Measurements from ENCODE around the gene PLPP3.

PLPP3 gene

DNA sequence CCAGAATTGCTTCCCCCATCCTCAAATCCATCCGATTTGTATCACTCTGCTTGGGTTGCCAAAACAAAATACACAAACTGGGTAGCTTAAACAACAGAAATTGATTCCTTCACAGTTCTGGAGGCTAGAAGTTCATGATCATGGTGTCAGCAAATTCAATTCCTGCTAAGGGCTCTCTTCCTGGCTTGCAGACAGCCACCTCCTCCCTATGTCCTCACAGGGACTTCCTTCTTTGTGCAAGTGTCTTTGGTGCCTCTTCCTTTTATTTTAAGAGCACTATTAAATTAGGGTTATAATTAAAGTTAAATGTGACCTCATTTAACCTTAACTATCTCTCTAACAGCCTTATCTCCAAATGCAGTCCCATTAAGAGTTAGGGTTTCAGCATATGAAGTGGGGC is 112.8 kb downstream of the PLPP3 start:
- H3K36me3 Mint-ChIP-seq (ENCODE audit: low read depth) = no peaks in the 10 kb centered on the region
- no peaks in the 10 kb centered on the region for H3K27me3 Mint-ChIP-seq (ENCODE audit: low read depth)
- no peak overlapping the region for H3K27ac Mint-ChIP-seq
- no peaks in the 10 kb centered on the region for H3K9me3 Mint-ChIP-seq
- no peaks in the 10 kb centered on the region for H3K4me1 Mint-ChIP-seq (ENCODE audit: low read depth)
- no peak overlapping the region for H3K4me3 Mint-ChIP-seq

DNA sequence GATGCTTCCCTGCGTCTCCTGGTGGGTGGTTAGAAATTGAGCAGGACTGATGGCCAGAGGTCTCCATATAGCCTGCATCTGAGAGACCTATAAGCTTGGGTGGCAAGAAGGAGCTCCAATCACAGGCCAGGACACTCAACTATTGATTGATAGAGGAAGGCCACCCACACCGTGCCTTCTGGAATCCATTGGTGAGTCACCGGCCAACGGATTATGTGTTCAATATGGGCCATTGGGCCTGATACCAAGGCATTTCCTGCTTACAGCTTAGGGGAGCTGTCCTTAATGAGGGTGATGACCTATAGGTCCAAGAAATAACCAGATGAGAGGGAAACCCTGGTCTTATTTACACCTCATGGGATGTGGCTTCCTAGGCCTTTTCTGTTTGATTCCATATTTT is 115.1 kb downstream of the PLPP3 start:
- Mint-ChIP-seq H3K36me3 (ENCODE audit: low read depth) (no peaks in the 10 kb centered on the region), H3K4me3 (no peak overlapping the region), H3K9me3 (no peaks in the 10 kb centered on the region), H3K27me3 (ENCODE audit: low read depth) (no peaks in the 10 kb centered on the region), H3K4me1 (ENCODE audit: low read depth) (no peaks in the 10 kb centered on the region), H3K27ac (no peak overlapping the region)

DNA sequence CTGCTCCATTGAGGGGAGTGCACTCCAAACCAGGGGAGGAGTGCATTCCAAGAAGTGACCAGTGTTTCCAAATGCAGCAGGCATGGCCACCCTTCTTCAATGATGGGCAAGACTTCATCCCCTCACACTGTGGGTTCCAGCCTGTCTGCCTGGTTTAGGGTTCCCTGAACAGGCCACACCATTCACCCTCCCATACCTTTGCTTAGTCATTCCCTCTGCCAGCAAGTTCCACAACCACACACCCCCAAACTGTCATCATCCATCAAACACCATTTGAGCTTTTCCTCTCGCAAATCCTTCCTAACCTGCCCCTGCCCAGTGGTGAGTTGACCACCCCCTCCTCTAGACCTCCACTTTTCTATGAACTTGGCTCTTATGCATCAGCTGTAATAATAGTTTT is 116.0 kb downstream of the PLPP3 start:
- no peak overlapping the region for H3K27ac Mint-ChIP-seq
- no peaks in the 10 kb centered on the region for H3K27me3 Mint-ChIP-seq (ENCODE audit: low read depth)
- no peaks in the 10 kb centered on the region for H3K9me3 Mint-ChIP-seq
- H3K36me3 Mint-ChIP-seq (ENCODE audit: low read depth) = no peaks in the 10 kb centered on the region
- H3K4me1 Mint-ChIP-seq (ENCODE audit: low read depth) = no peaks in the 10 kb centered on the region
- no peak overlapping the region for H3K4me3 Mint-ChIP-seq

DNA sequence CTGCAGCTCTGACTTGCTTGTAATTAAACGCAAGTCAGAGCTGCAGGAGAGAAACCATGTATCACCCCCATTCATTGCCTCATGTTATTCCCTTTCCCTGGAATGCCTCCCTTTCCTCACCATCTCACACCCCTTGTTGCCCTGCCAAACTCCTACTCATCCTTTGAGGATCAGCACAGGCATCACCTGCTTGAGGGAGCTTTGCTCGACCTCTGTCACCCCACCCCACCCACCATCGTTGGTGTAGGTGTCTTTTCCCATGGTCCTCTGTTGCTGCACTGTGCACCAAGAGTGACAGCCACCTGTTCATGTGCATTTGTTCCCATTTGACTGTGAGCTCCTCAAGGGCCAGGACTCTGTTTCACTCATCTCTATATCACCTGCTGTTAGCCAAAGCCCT is 117.2 kb downstream of the PLPP3 start:
- no peaks in the 10 kb centered on the region for H3K27me3 Mint-ChIP-seq (ENCODE audit: low read depth)
- no peak overlapping the region for H3K27ac Mint-ChIP-seq
- H3K4me3 Mint-ChIP-seq = no peak overlapping the region
- no peaks in the 10 kb centered on the region for H3K9me3 Mint-ChIP-seq
- H3K4me1 Mint-ChIP-seq (ENCODE audit: low read depth) = no peaks in the 10 kb centered on the region
- no peaks in the 10 kb centered on the region for H3K36me3 Mint-ChIP-seq (ENCODE audit: low read depth)

DNA sequence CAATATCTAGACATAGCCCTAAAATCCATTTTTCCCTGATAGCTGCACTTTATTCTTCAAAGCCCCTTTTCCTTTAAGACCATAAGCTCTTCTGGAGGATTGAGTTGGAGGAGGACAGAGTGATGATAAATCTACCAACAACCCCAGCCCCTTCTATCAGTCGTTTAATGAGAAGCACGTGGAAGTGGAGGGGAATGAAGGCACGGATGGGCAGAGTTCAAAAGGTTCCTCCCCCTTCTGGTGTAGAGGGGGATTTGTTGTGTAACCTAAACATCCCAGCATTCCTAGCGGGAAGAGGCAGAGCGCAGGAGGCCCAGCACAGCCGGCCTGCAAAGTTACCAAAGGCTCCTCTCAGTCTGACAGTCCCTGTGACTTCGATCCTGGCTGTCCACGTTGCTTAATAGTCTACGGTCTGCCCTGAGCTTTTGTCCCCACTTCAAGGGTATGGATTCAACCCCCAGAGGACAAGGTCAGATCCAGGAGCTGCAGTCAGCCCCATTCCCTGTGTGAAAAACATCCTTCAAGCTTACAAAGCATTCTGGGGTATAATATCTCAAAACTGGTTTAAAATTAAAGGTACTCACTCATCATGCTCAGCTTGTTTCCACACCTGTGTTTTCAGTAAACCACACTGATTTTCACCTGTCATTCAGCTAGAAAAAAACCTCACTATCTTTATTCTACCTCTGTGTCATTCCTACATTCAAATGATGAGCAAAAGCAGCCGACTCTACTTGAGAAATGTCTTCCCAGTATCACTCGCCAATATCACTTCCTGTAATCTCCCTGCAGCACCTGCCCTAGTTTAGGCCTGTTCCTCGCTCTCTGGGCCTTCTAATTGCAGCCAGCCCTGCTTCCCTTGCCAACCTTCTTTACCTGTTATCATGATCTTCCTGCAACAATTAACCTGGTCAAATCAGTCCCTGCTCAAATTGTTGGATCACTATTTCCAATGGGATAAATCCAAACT is 117.9 kb downstream of the PLPP3 start:
- no peaks in the 10 kb centered on the region for H3K36me3 Mint-ChIP-seq (ENCODE audit: low read depth)
- no peak overlapping the region for H3K4me3 Mint-ChIP-seq
- no peaks in the 10 kb centered on the region for H3K27me3 Mint-ChIP-seq (ENCODE audit: low read depth)
- H3K9me3 Mint-ChIP-seq = no peaks in the 10 kb centered on the region
- no peaks in the 10 kb centered on the region for H3K4me1 Mint-ChIP-seq (ENCODE audit: low read depth)
- H3K27ac Mint-ChIP-seq = no peak overlapping the region

DNA sequence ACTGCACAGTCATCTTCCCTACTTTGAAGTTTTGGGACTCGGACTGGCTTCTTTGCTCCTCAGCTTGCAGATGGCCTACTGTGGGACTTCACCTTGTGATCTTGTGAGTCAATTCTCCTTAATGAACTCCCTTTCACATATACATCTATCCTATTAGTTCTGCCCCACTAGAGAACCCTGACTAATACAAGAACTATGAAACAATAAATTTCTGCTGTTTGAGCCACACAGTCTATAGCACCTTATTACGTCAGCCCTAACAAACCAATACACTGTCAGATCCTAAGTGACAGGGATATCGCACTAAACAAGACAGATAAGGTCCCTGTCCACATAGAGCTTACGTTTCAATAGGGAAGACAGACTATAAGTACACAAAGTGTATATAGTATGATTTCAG is 120.1 kb downstream of the PLPP3 start:
- no peak overlapping the region for H3K4me3 Mint-ChIP-seq
- H3K27ac Mint-ChIP-seq = no peak overlapping the region
- no peaks in the 10 kb centered on the region for H3K27me3 Mint-ChIP-seq (ENCODE audit: low read depth)
- no peaks in the 10 kb centered on the region for H3K4me1 Mint-ChIP-seq (ENCODE audit: low read depth)
- H3K9me3 Mint-ChIP-seq = no peaks in the 10 kb centered on the region
- H3K36me3 Mint-ChIP-seq (ENCODE audit: low read depth) = no peaks in the 10 kb centered on the region

- no peaks in the 10 kb centered on the region for H3K4me1 Mint-ChIP-seq (ENCODE audit: low read depth)
- H3K36me3 Mint-ChIP-seq (ENCODE audit: low read depth) = no peaks in the 10 kb centered on the region
- no peak overlapping the region for H3K27ac Mint-ChIP-seq
- no peaks in the 10 kb centered on the region for H3K27me3 Mint-ChIP-seq (ENCODE audit: low read depth)
- H3K9me3 Mint-ChIP-seq = no peaks in the 10 kb centered on the region
- no peak overlapping the region for H3K4me3 Mint-ChIP-seq
These were observed 121.5 kb downstream of the PLPP3 start for GRCh38 chr1:56457756-56458375.

DNA sequence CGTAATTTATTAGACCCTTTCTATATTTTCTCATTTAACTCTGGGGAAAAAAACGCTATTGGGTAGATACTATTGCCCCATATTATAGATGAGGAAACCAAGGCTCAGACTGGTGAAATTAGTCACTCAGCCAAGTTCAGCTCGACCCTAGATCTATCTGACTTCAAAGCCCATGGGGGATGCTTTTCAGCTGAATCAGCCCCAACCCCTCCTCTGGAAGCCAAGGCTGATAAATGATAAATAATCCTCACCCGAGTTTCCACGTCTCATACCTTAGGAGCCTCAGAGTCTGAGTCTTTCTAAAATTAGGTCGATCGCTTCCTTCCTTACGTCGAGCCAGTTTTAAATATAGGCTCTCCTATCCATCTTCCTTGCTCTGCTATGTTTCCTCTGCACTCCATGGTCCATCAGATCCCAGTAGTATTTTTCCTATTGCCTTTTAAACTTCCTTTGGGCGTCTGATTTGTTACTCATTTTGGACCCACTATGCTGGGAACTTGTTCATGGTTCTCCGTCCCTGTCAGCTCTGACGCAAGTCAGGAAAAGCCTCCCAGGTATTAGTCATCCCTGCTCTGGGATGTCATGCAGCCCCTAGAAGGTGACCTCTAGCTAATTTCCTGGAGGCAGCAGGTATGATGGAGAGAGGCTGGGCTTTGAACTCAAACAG is 122.8 kb downstream of the PLPP3 start:
- no peaks in the 10 kb centered on the region for H3K9me3 Mint-ChIP-seq
- H3K4me3 Mint-ChIP-seq = no peak overlapping the region
- no peaks in the 10 kb centered on the region for H3K27me3 Mint-ChIP-seq (ENCODE audit: low read depth)
- H3K4me1 Mint-ChIP-seq (ENCODE audit: low read depth) = no peaks in the 10 kb centered on the region
- no peaks in the 10 kb centered on the region for H3K36me3 Mint-ChIP-seq (ENCODE audit: low read depth)
- H3K27ac Mint-ChIP-seq = no peak overlapping the region

DNA sequence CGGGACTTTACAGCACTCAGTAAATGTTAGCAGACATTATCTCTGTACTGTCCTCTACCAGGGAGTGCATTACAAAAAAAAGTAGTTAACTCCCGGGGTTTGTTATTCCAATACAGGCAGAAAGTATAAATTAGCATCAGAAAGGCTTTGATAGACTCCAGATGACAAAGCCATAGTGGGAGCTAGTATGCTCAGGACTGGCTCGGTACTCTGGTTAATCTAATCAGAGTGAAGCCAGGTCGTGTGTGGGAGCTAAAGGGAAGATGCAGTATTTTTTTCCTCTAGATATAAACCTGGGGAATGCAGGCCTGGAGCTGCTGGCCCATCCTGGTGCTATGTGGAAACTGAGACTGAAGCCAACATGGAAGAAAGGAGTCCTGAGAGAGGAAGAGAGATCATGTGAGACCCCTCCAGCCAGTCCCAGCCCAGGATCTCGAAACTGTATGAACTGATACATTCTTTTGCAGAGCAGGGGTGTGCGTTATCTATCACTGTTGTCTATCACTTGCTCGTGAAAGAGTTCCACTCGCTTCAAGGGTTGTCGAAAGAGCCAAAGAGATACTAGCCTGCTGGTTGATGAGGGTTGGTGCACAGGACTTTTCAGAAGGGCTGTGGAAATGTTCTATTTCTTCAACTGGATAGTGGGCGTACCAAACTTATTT is 125.8 kb downstream of the PLPP3 start:
- H3K36me3 Mint-ChIP-seq (ENCODE audit: low read depth) = no peaks in the 10 kb centered on the region
- H3K27me3 Mint-ChIP-seq (ENCODE audit: low read depth) = no peaks in the 10 kb centered on the region
- no peaks in the 10 kb centered on the region for H3K4me1 Mint-ChIP-seq (ENCODE audit: low read depth)
- no peak overlapping the region for H3K27ac Mint-ChIP-seq
- H3K9me3 Mint-ChIP-seq = no peaks in the 10 kb centered on the region
- no peak overlapping the region for H3K4me3 Mint-ChIP-seq

- no peak overlapping the region for H3K4me3 Mint-ChIP-seq
- H3K36me3 Mint-ChIP-seq (ENCODE audit: low read depth) = no peaks in the 10 kb centered on the region
These were observed 126.3 kb downstream of the PLPP3 start for GRCh38 chr1:56453016-56453415.

GRCh38 chr1:56452027-56453011 is 127.0 kb downstream of the PLPP3 start:
- Mint-ChIP-seq H3K27ac (no peak overlapping the region), H3K4me3 (no peak overlapping the region), H3K36me3 (ENCODE audit: low read depth) (no peaks in the 10 kb centered on the region), H3K27me3 (ENCODE audit: low read depth) (no peaks in the 10 kb centered on the region), H3K9me3 (no peaks in the 10 kb centered on the region), H3K4me1 (ENCODE audit: low read depth) (no peaks in the 10 kb centered on the region)

More at GRCh38 chr1:56453016-56453415, 126.3 kb downstream of the PLPP3 start:
- H3K27ac Mint-ChIP-seq = no peak overlapping the region
- no peaks in the 10 kb centered on the region for H3K27me3 Mint-ChIP-seq (ENCODE audit: low read depth)
- no peaks in the 10 kb centered on the region for H3K9me3 Mint-ChIP-seq
- H3K4me1 Mint-ChIP-seq (ENCODE audit: low read depth) = no peaks in the 10 kb centered on the region

DNA sequence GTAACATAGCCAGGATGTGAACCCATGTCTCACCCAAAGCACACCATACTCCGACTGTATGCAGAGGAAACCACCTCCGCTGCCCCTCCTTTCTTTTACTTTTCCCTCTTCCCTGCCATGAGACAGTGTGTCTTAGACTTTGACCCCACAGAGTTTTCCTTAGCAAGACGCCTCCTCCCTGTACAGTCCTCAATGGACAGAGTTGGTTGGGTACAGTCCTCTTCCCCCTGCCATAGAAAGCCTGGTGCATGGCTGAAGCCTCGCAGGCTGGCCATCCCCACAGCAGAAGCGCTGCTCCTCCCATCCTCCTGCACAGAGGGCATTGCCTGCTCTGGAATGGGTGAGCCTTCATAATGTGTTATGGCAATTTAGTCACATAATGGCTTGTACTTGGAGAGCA is 127.9 kb downstream of the PLPP3 start:
- no peak overlapping the region for H3K4me3 Mint-ChIP-seq
- H3K36me3 Mint-ChIP-seq (ENCODE audit: low read depth) = no peaks in the 10 kb centered on the region
- no peaks in the 10 kb centered on the region for H3K9me3 Mint-ChIP-seq
- no peaks in the 10 kb centered on the region for H3K27me3 Mint-ChIP-seq (ENCODE audit: low read depth)
- no peaks in the 10 kb centered on the region for H3K4me1 Mint-ChIP-seq (ENCODE audit: low read depth)
- H3K27ac Mint-ChIP-seq = no peak overlapping the region

DNA sequence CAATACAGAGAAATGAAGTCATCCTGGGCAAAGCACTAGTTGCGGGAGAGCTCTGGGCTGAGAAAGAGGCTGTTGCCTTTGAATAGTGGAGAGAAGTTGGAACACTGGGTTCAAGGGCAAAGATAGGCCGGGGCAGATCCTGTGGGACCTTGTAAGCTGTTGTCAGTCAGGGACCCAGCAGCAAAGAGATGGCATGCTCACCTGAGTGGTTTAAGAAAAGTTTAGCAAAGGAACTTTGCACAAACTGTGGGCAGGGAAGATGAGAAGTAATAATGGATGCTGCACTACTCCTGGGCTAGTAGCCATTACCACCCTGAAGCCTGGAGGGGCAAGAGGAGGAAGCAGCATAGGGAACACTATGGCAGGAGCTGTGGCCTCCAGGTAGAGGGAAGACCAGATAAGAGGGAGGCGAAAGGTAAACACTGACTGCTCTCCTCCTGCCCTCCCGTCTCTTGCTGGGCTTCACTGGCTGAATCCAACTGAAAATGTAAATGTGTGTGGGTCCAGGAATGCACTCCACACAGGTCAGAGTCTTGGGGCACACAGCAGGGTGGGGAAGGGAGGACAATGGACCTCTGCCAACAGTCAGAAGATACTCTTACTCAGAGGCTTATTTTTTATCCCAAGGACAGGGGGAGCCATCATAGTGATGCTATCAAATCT is 129.2 kb downstream of the PLPP3 start:
- no peak overlapping the region for H3K27ac Mint-ChIP-seq
- no peak overlapping the region for H3K4me3 Mint-ChIP-seq
- no peaks in the 10 kb centered on the region for H3K9me3 Mint-ChIP-seq
- no peaks in the 10 kb centered on the region for H3K36me3 Mint-ChIP-seq (ENCODE audit: low read depth)
- H3K4me1 Mint-ChIP-seq (ENCODE audit: low read depth) = no peaks in the 10 kb centered on the region
- no peaks in the 10 kb centered on the region for H3K27me3 Mint-ChIP-seq (ENCODE audit: low read depth)
